ENCODE results near the gene SNRNP70.

The SNRNP70 gene

DNA sequence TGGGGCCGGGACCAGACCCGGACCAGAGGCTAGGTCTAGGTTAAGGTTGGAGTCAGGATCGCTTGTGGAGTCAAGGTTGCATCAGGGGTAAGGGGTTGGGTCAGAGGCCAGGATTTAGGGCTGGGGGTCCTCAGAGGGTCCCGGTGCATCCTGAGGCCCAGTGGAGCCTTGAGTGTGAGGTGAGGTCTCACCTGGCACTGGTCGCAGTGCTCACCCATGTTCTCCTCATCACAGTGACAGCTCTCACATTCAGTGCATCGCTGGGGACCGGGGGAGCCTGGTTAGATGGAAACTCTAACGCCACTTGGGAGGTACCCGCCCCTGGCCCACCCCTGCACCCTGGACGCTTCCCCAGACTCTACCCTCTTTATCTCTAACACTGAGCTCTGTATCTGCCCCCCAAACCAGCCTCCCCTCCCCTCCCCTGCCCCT, 66.9 kb downstream of the SNRNP70 start:
- TF ChIP-seq ZBTB7A (IDR thresholded peaks at IDR 0.05; ENCODE audit: low read depth) (peak; percentile 80; the same call in 1 of the 2 replicates), TAF1 (IDR thresholded peaks at IDR 0.05; ENCODE audit: low read depth) (no peak)

DNA sequence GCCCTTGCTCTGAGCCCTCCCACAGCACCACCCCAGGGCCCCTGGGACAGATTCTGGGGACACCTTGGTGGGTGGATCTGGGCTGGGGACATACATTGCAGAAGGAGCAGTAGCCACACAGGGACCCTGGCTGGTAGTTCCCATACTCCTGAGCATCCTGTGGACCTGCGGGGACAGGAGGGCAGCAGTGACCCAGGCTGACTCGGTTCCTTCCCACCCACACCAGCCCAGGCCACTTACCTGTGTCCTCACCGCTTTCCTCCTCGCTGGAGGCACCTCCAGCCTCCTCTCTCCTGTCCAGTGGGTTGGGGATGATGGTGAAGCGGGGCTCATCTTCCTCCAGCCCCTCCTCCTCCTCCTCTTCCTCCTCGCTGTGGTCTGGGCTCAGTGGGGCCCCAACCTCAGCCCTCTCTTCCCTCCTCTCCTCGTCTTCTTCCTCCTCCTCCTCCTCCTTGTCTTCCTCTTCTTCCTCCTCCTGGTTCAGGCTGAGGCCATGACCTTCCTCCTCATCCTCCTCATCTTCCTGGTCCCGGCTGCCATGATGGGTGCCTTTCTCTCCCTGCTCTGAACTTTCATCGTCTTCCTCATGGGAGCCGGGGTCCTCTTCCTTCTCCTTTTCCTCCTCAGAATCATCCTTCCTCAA, 68.0 kb downstream of the SNRNP70 start:
- TF ChIP-seq RAD21 (IDR thresholded peaks at IDR 0.05; ENCODE audit: low read depth), result no peak
- no peak for TF ChIP-seq TEAD4 (IDR thresholded peaks at IDR 0.05)
- no peak for TF ChIP-seq CREB1 (IDR thresholded peaks at IDR 0.05; ENCODE audit: low read depth)
- TF ChIP-seq TCF12 (IDR thresholded peaks at IDR 0.05; ENCODE audit: low read depth), result no peak
- TF ChIP-seq FOXM1 (IDR thresholded peaks at IDR 0.05; ENCODE audit: borderline replicate concordance, low read depth), result no peak
- TF ChIP-seq, protein P1, sequence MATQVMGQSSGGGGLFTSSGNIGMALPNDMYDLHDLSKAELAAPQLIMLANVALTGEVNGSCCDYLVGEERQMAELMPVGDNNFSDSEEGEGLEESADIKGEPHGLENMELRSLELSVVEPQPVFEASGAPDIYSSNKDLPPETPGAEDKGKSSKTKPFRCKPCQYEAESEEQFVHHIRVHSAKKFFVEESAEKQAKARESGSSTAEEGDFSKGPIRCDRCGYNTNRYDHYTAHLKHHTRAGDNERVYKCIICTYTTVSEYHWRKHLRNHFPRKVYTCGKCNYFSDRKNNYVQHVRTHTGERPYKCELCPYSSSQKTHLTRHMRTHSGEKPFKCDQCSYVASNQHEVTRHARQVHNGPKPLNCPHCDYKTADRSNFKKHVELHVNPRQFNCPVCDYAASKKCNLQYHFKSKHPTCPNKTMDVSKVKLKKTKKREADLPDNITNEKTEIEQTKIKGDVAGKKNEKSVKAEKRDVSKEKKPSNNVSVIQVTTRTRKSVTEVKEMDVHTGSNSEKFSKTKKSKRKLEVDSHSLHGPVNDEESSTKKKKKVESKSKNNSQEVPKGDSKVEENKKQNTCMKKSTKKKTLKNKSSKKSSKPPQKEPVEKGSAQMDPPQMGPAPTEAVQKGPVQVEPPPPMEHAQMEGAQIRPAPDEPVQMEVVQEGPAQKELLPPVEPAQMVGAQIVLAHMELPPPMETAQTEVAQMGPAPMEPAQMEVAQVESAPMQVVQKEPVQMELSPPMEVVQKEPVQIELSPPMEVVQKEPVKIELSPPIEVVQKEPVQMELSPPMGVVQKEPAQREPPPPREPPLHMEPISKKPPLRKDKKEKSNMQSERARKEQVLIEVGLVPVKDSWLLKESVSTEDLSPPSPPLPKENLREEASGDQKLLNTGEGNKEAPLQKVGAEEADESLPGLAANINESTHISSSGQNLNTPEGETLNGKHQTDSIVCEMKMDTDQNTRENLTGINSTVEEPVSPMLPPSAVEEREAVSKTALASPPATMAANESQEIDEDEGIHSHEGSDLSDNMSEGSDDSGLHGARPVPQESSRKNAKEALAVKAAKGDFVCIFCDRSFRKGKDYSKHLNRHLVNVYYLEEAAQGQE (IDR thresholded peaks at IDR 0.05; ENCODE audit: low read depth), result no peak
- no peak for TF ChIP-seq YY1 (IDR thresholded peaks at IDR 0.05; ENCODE audit: low read depth)
- TF ChIP-seq, protein P2, sequence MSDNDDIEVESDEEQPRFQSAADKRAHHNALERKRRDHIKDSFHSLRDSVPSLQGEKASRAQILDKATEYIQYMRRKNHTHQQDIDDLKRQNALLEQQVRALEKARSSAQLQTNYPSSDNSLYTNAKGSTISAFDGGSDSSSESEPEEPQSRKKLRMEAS (IDR thresholded peaks at IDR 0.05), result no peak
- TF ChIP-seq, protein P3, sequence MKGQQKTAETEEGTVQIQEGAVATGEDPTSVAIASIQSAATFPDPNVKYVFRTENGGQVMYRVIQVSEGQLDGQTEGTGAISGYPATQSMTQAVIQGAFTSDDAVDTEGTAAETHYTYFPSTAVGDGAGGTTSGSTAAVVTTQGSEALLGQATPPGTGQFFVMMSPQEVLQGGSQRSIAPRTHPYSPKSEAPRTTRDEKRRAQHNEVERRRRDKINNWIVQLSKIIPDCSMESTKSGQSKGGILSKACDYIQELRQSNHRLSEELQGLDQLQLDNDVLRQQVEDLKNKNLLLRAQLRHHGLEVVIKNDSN (IDR thresholded peaks at IDR 0.05), result no peak
- TF ChIP-seq NFIC (IDR thresholded peaks at IDR 0.05), result no peak
- no peak for TF ChIP-seq EP300 (IDR thresholded peaks at IDR 0.05; ENCODE audit: borderline replicate concordance)
- TF ChIP-seq ZBTB7A (IDR thresholded peaks at IDR 0.05; ENCODE audit: low read depth), result no peak
- TF ChIP-seq CEBPB (IDR thresholded peaks at IDR 0.05), result no peak
- TF ChIP-seq TAF1 (IDR thresholded peaks at IDR 0.05; ENCODE audit: low read depth), result no peak
- TF ChIP-seq EGR1 (IDR thresholded peaks at IDR 0.05), result no peak

DNA sequence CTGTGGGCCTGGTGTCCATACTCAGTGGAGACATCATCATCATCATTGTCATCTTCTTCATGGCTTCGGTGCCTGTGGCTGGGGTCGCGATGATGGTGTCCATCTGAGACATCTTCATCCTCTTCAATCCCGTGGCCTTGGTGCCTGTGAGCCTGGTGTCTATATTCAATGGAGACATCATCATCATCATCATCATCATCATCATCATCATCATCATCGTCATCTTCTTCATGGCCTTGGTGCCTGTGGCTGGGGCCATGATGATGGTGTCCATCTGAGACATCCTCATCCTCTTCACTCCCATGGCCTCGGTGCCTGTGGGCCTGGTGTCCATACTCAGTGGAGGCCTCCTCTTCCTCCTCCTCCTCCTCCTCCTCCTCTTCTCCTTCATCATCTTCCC, 69.0 kb downstream of the SNRNP70 start:
- TF ChIP-seq EP300 (IDR thresholded peaks at IDR 0.05; ENCODE audit: borderline replicate concordance), result no peak
- TF ChIP-seq FOXM1 (IDR thresholded peaks at IDR 0.05; ENCODE audit: borderline replicate concordance, low read depth), result no peak
- no peak for TF ChIP-seq CREB1 (IDR thresholded peaks at IDR 0.05; ENCODE audit: low read depth)
- no peak for TF ChIP-seq TCF12 (IDR thresholded peaks at IDR 0.05; ENCODE audit: low read depth)
- TF ChIP-seq, protein P2 (IDR thresholded peaks at IDR 0.05), result no peak
- TF ChIP-seq ZBTB7A (IDR thresholded peaks at IDR 0.05; ENCODE audit: low read depth), result no peak
- TF ChIP-seq, protein P1 (IDR thresholded peaks at IDR 0.05; ENCODE audit: low read depth), result no peak
- TF ChIP-seq, protein P3 (IDR thresholded peaks at IDR 0.05), result no peak
- TF ChIP-seq RAD21 (IDR thresholded peaks at IDR 0.05; ENCODE audit: low read depth), result no peak
- no peak for TF ChIP-seq NFIC (IDR thresholded peaks at IDR 0.05)
- TF ChIP-seq TEAD4 (IDR thresholded peaks at IDR 0.05), result no peak
- TF ChIP-seq EGR1 (IDR thresholded peaks at IDR 0.05), result no peak
- TF ChIP-seq CEBPB (IDR thresholded peaks at IDR 0.05), result no peak
- TF ChIP-seq YY1 (IDR thresholded peaks at IDR 0.05; ENCODE audit: low read depth), result no peak
- no peak for TF ChIP-seq TAF1 (IDR thresholded peaks at IDR 0.05; ENCODE audit: low read depth)

DNA sequence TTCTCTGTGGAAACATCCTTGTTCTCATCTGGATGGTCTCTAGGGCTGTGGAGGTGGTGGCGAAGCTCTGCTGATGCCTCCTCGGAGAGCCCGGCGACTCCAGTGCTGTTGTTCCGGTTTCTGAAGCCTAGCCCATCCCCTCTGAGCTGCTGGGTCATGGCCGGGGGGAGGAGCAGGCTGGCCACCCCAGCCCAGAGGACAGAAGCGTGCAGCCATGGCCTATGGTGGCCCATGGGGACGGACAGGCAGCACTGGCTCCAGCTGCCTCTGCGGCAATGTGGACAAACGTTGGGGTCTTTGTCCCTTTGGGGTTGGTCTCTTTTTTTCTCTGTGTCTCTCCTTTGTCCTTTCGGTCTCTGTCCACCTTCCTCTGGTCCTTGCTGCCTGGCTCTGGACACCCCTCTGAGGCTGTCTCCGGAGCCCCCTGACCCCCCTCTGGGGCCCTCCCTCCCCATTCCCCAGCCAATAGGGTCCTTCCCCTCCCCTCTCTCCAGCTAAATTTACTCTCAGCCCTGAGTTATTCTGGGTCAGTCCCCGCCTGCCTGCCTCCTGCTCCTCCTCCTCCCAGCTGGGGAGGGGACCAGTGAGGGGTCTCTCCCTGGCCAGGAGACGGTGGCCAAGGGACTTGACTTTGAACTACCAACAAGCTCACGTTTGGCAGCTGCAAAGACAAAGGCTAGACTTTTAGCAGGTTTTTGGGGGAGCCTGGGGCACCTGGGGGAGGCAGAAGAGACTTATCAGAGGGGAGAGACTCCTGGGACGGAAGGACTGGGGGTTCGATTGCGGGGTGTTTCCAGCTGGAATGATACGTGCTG, 70.0 kb downstream of the SNRNP70 start, which contains the start of gene HRC:
Gene HRC (minus strand): TSS at position 392 of the 815 bp plus-strand sequence. CDS start 159 bp downstream, at position 233.
- TF ChIP-seq EP300 (IDR thresholded peaks at IDR 0.05; ENCODE audit: borderline replicate concordance) (no peak), FOXM1 (IDR thresholded peaks at IDR 0.05; ENCODE audit: borderline replicate concordance, low read depth) (no peak), EGR1 (IDR thresholded peaks at IDR 0.05) (no peak), CEBPB (IDR thresholded peaks at IDR 0.05) (no peak), TEAD4 (IDR thresholded peaks at IDR 0.05) (no peak), NFIC (IDR thresholded peaks at IDR 0.05) (no peak), TAF1 (IDR thresholded peaks at IDR 0.05; ENCODE audit: low read depth) (no peak), YY1 (IDR thresholded peaks at IDR 0.05; ENCODE audit: low read depth) (no peak), TCF12 (IDR thresholded peaks at IDR 0.05; ENCODE audit: low read depth) (no peak), CREB1 (IDR thresholded peaks at IDR 0.05; ENCODE audit: low read depth) (no peak), RAD21 (IDR thresholded peaks at IDR 0.05; ENCODE audit: low read depth) (no peak), ZBTB7A (IDR thresholded peaks at IDR 0.05; ENCODE audit: low read depth) (no peak)
- TF ChIP-seq, protein P3 (IDR thresholded peaks at IDR 0.05), result no peak
- TF ChIP-seq, protein P2 (IDR thresholded peaks at IDR 0.05), result no peak
- TF ChIP-seq, protein P1 (IDR thresholded peaks at IDR 0.05; ENCODE audit: low read depth), result no peak

Measured in Ishikawa (cell line).